ENCODE results near the gene MARCO.

The MARCO gene, protein sequence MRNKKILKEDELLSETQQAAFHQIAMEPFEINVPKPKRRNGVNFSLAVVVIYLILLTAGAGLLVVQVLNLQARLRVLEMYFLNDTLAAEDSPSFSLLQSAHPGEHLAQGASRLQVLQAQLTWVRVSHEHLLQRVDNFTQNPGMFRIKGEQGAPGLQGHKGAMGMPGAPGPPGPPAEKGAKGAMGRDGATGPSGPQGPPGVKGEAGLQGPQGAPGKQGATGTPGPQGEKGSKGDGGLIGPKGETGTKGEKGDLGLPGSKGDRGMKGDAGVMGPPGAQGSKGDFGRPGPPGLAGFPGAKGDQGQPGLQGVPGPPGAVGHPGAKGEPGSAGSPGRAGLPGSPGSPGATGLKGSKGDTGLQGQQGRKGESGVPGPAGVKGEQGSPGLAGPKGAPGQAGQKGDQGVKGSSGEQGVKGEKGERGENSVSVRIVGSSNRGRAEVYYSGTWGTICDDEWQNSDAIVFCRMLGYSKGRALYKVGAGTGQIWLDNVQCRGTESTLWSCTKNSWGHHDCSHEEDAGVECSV
- 0 reads per million in 2 donors for total RNA-seq

DNA sequence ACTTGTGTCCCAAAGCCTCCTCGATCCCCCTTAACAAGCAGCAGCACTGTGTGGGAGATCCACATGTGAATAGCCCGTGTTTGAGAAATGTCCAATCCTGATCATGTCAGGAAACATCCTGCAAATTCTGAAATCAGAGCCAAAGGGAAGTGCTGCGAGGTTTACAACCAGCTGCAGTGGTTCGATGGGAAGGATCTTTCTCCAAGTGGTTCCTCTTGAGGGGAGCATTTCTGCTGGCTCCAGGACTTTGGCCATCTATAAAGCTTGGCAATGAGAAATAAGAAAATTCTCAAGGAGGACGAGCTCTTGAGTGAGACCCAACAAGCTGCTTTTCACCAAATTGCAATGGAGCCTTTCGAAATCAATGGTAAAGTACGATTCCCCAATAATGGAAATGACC, at the start of gene MARCO:
MARCO (plus strand) TSS at position 164 of the 400 bp plus-strand sequence; CDS start at position 271, 107 bp downstream.
- no peak for DNase-seq

DNA sequence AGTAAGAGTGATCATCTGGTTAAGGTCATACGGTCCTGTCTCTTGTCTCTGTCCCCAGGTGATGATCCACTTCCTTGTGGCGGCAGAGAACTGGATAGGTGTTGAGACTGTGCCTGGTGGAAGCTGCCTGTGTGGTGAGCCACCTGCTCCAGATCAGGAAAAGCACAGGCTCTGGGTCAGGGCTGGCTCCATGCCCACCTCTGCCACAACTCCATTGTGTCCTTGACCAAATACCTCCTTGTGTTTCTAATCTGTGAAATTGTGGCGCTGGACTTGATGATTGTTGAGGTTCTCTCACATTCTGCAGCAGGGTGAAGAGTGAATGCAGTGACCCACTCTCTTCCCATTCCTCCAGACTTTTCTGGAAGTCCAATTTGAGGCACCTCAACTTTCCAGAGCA, 48.9 kb upstream of the MARCO start:
- no peak for DNase-seq

- DNase-seq, result no peak
Measured at GRCh38 chr2:118902266-118903028, 39.5 kb upstream of the MARCO start.

DNA sequence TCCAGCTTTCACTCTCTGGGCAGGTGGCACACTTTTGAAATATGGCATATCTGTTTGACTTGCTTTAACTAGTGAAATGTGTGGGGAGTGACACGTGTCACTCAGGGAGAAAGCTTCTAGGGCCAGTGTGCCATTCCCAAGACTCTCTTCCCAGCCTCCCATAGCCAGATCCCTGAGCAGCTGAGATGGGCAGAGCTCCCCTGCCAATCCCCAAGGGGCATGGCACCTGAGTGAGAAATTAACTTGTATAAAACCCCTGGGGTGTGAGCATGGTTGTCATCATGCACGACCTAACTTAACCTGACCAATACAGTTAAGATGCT, 39.0 kb upstream of the MARCO start:
- DNase-seq, result no peak

- no peak for DNase-seq
Measured at GRCh38 chr2:118903551-118904479, 38.2 kb upstream of the MARCO start.

DNA sequence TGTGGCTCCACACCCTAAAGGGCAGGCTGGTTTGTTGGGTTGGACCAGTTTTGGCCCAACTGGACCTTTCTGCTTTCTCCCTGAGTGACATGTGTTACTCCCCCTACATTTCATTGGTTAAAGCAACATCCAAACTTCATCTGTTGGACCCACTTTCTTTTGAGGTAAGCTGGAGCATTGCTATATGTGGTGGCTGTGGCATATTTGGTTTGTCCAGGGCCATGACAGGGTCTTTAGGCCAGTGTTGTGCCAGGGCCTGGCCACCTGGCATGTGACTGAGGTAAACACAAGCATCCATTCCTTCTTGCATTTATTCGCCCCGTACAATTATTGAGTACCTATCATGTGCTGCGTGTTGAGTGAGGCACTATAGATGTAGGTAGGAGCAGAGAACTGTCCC, 36.8 kb upstream of the MARCO start:
- no peak for DNase-seq

GRCh38 chr2:118906186-118906585, 35.8 kb upstream of the MARCO start:
- DNase-seq, result no peak

- DNase-seq, result no peak
Measured at GRCh38 chr2:118907759-118908158, 34.2 kb upstream of the MARCO start.

DNA sequence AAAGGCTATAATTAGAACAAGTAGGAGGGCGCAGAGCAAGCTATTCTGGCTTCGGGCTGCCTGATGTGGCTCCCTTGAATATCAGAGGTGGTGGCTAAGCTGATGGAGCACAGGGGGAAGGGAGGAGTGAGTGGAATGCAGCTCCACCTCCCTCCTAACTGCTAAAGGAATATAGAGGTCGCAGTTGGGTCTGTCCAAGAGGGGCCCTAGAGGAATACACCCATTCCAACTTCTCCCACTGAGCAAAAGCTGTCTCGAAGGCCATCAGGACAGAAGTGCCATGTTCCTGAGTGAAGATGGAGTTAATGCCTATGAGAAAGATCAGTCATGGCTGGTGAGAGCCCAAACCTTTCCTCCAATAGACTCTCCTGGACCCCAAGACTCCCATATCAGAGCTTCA, 32.8 kb upstream of the MARCO start:
- no peak for DNase-seq

GRCh38 chr2:118911166-118911856, 30.7 kb upstream of the MARCO start:
- DNase-seq, result no peak

GRCh38 chr2:118911936-118912335, 30.1 kb upstream of the MARCO start:
- no peak for DNase-seq

- no peak for DNase-seq
Measured at GRCh38 chr2:118913131-118913802, 28.7 kb upstream of the MARCO start.

DNA sequence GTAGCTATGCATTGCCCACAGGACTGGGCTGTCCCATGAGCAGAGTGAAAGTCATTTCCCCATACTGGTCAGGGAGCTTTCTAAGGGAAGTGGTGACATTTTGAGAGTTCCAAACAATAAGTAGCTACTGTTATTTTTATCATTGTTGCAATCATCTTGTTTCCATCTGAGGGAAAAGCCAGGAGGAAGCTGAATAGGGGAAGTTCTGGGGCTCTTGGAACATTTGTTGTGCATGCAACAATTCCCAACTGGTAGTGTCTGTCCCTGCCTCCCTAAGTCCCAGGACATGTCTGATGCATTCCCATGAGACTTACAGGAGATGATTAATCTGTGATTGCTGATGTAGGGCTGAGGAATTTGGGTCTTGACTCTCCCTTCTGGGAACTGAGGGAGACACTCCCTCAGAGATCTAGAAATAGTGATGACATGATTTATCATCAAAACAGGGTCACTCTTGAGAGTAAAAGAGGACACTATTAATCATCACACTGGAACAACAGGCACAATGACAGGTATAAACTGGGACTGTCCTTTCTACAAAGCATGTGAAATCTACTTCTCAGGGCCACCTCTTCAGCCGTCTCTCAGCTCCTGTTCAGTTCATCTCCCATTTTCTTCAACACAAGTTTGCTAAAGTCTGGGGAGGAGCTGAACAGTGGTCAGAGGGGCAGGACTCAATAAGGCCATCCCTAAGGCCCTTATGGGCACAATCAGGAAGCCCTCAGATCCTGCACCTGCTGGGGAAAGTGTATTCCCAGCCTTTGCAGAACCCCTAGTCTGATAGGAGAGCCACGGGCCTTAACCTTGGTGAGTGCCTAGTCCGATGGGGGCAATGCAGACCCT, 28.0 kb upstream of the MARCO start:
- DNase-seq, result no peak

- DNase-seq, result no peak
Measured at GRCh38 chr2:118914721-118915453, 27.1 kb upstream of the MARCO start.

GRCh38 chr2:118918017-118918416, 24.0 kb upstream of the MARCO start:
- no peak for DNase-seq

DNA sequence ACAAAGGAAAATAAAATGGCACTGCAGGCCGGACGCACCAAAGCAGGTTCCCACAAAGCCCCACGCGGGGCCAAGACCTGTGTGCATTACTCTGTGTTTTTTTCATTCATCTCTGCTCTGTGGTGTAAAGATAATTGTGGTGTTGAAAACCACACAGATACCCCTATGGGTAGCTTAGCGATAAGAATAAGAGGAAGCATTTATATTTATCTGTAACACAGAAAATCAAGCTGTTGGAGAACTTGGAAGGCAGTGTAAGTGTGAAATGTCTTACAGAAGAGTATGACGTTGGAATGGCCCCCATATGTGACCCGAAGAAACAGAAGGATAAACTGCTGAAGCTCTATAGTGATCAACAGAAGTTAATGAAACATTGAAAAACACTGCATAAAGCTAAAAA, 20.3 kb upstream of the MARCO start:
- DNase-seq, result no peak

DNA sequence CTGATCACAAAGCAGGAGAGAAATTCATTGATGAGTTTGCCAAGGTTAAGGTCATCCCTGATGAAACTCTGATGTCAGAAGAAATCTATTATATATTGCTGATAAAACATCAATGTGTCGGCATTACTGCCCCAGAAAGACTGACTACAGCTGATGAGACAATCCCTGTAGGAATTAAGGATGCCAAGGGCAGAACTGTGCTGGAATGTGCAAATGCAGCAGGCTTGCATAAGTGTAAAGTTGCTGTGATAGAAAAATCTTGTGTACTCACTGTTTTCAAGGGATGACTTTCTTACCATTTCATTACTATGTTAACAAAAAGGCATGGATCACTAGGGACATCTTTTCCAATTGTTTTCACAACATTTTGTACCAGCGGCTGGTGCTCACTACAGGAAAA, 19.7 kb upstream of the MARCO start:
- no peak for DNase-seq

- no peak for DNase-seq
Measured at GRCh38 chr2:118923371-118923770, 18.6 kb upstream of the MARCO start.

GRCh38 chr2:118925476-118925875, 16.5 kb upstream of the MARCO start:
- no peak for DNase-seq

DNA sequence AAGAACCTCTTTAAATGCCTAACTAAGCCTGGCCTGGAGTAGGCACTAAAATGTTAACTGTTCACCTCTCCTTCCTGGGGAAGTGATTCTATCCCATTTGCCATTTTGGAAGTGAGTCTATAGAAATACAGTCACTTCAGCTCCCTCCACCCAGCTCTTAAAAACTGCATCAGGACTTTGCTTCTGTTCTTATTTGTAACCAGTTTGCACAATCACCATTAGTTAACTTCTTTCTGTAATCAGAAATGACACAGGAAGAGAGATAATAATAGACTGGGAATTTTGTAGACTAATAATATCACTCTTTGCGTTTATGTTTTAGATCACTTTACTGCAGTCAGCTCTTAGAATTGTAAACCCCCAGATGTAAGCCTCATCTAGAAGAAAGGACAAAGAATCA, 16.0 kb upstream of the MARCO start:
- DNase-seq, result no peak
